Ovary (tissue), 3 donors: ENCODE measurements around the gene PHF21B.

Experiments used
- CTCF ChIP-seq, 3 donors: fragments of 450-650 bp in 2 of 3; fragments of 200-600 bp in 1 of 3; IDR thresholded peaks; one replicate each; pipeline versions ENCODE4 v1.5.1 to v1.8.0; 2016 to 2022; ENCODE audit warnings: antibody characterized with exemption in 3 of 3, mild to moderate bottlenecking in 1 of 3
- EP300 ChIP-seq: sonication (generic); formaldehyde crosslinking; IDR thresholded peaks from one replicate; pipeline ENCODE4 v1.6.1; 2017; ENCODE audit warnings: antibody characterized with exemption
- donor health status: DM: no; HTN: no; CAD: no.

- no peak for TF ChIP-seq CTCF (IDR thresholded peaks at IDR 0.05)
- TF ChIP-seq EP300, result no peak
Observed at GRCh38 chr22:45039133-45039532, 29.3 kb upstream of the PHF21B start.
